ENCODE results near the gene EYS. TPM values are rescaled to one million over a fixed set of nuclear protein-coding genes. Genes with fewer than 3 reads are reported as not detected.

Gene EYS
- total and polyA plus RNA-seq, 2 of the 13 experiments (the other 11 are each of a cell fraction or from before 2014, with no cell fraction given) = 0.04 to 0.07 TPM

GRCh38 chr6:63998991-63999390 is 1708.0 kb downstream of the EYS start:
- Histone ChIP-seq H3K4me1 (ENCODE audit: insufficient read depth, low read length) (no peaks in the 10 kb centered on the region), H3K9ac (ENCODE audit: insufficient read depth, low read depth, low read length) (no peak overlapping the region), H3K4me2 (ENCODE audit: low read depth, low read length) (no peak overlapping the region), H3K27ac (ENCODE audit: extremely low read length, insufficient read depth, low read length) (no peak overlapping the region), H3K4me3 (replicated peaks in 1 of 3; ENCODE audit: insufficient read depth in 1 of 3, low read depth in 2 of 3, low read length in 3 of 3) (no peak overlapping the region), H3K79me2 (ENCODE audit: insufficient read depth, low read length) (no peaks in the 10 kb centered on the region), H3K36me3 (replicated peaks in 1 of 2; ENCODE audit: control insufficient read depth in 1 of 2, insufficient read depth in 2 of 2, low read length in 2 of 2) (no peaks in the 10 kb centered on the region), H3K9me3 (ENCODE audit: low read length) (no peaks in the 10 kb centered on the region), H4K20me1 (ENCODE audit: insufficient read depth, low read length) (no peaks in the 10 kb centered on the region), H3K27me3 (ENCODE audit: control insufficient read depth in 1 of 2, insufficient read depth in 2 of 2, low read length in 2 of 2) (no peaks in the 10 kb centered on the region), H2AFZ (ENCODE audit: low read length) (no peak overlapping the region)
- FAIRE-seq = no peak
- intact Hi-C loops (cut with micrococcal nuclease; ENCODE audit: unreplicated experiment) = loop anchor here (5.0 kb wide), 1 partner anchor 72 kb away; no protein-coding TSS in a partner anchor
- no peak for TF ChIP-seq MLLT10 (CRISPR knock-in tag; IDR thresholded peaks at IDR 0.05)
- no peak for ATAC-seq
- POLR2A ChIA-PET = no interaction called here
- BruUV-seq (replicated peaks) = no TSS peak
- CTCF ChIA-PET (ENCODE audit: low intra/inter-chr PET ratio, low total read pairs) = no interaction called here
- in situ Hi-C loops (cut with HindIII; ENCODE audit: extremely low pct_ligation_motif_present, low pct_unique_long_range_greater_than_20kb) = no loop called here
- no peak for DNase-seq (ENCODE audit: low spot score)
- WGBS (ENCODE audit: low lambda C conversion rate) = 18% methylated on average over 3 of the region's 3 CpGs

- Histone ChIP-seq H3K9ac (ENCODE audit: insufficient read depth, low read depth, low read length) (no peak overlapping the region), H3K27ac (ENCODE audit: extremely low read length, insufficient read depth, low read length) (no peak overlapping the region), H2AFZ (ENCODE audit: low read length) (no peak overlapping the region), H3K79me2 (ENCODE audit: insufficient read depth, low read length) (no peaks in the 10 kb centered on the region), H3K4me1 (ENCODE audit: insufficient read depth, low read length) (no peaks in the 10 kb centered on the region), H3K27me3 (ENCODE audit: control insufficient read depth in 1 of 2, insufficient read depth in 2 of 2, low read length in 2 of 2) (no peaks in the 10 kb centered on the region), H3K4me3 (replicated peaks in 1 of 3; ENCODE audit: insufficient read depth in 1 of 3, low read depth in 2 of 3, low read length in 3 of 3) (no peak overlapping the region), H3K9me3 (ENCODE audit: low read length) (no peaks in the 10 kb centered on the region), H3K4me2 (ENCODE audit: low read depth, low read length) (no peak overlapping the region), H4K20me1 (ENCODE audit: insufficient read depth, low read length) (no peaks in the 10 kb centered on the region), H3K36me3 (replicated peaks in 1 of 2; ENCODE audit: control insufficient read depth in 1 of 2, insufficient read depth in 2 of 2, low read length in 2 of 2) (no peaks in the 10 kb centered on the region)
- TF ChIP-seq ZBTB3 (CRISPR knock-in tag; IDR thresholded peaks at IDR 0.05; ENCODE audit: borderline replicate concordance, low read depth) = no peak
- TF ChIP-seq HIC2 (CRISPR knock-in tag; IDR thresholded peaks at IDR 0.05; ENCODE audit: low read depth) = no peak
- TF ChIP-seq ZNF12 (CRISPR knock-in tag; IDR thresholded peaks at IDR 0.05) = no peak
- TF ChIP-seq NCOA1 (CRISPR knock-in tag; IDR thresholded peaks at IDR 0.05) = no peak
- TF ChIP-seq REPIN1 (CRISPR knock-in tag; IDR thresholded peaks at IDR 0.05; ENCODE audit: borderline replicate concordance, low read depth) = no peak
- TF ChIP-seq JARID2 (CRISPR knock-in tag; IDR thresholded peaks at IDR 0.05; ENCODE audit: insufficient replicate concordance) = no peak
- no peak for TF ChIP-seq ZNF644 (CRISPR knock-in tag; IDR thresholded peaks at IDR 0.05; ENCODE audit: low read depth)
- no peak for TF ChIP-seq SRSF9 (IDR thresholded peaks at IDR 0.05; ENCODE audit: borderline replicate concordance, insufficient read depth, low read depth, low read length, poor library complexity, severe bottlenecking)
- in situ Hi-C loops (cut with HindIII; ENCODE audit: extremely low pct_ligation_motif_present, low pct_unique_long_range_greater_than_20kb) (no loop called here), intact Hi-C loops (cut with micrococcal nuclease; ENCODE audit: unreplicated experiment) (loop anchor here (5.0 kb wide), 1 partner anchor 70 kb away; no protein-coding TSS in a partner anchor)
- WGBS (ENCODE audit: low lambda C conversion rate) = 0% methylated on average over 1 of the region's 1 CpG
- FAIRE-seq = no peak
- CTCF ChIA-PET (ENCODE audit: low intra/inter-chr PET ratio, low total read pairs) = no interaction called here
- POLR2A ChIA-PET = no interaction called here
- no peak for ATAC-seq
- BruUV-seq (replicated peaks) = no TSS peak
- no peak for DNase-seq (ENCODE audit: low spot score)
Observed at GRCh38 chr6:63997734-63998133, 1709.3 kb downstream of the EYS start.

Data from HepG2 (cell line).